HepG2 (cell line): ENCODE results near the gene SLC2A4. TPM values are rescaled to one million over a fixed set of nuclear protein-coding genes. Genes with fewer than 3 reads are reported as not detected.
A peak's percentile ranks its signal among the peaks of the same experiment; 100 is the strongest.

ENCODE experiments used
- ARNTL ChIP-seq: sonication (generic); formaldehyde crosslinking; IDR thresholded peaks from 2 replicates; pipeline ENCODE4 v1.4.0; 2020; ENCODE audit warnings: mild to moderate bottlenecking, missing genetic modification reagents
- ATRX ChIP-seq: sonication (generic); formaldehyde crosslinking; IDR thresholded peaks from 2 replicates; pipeline ENCODE4 v1.4.0; 2020; ENCODE audit warnings: missing genetic modification reagents, borderline replicate concordance
- EED ChIP-seq: sonication (generic); formaldehyde crosslinking; IDR thresholded peaks from 2 replicates; pipeline ENCODE4 v1.5.0; 2020; ENCODE audit warnings: mild to moderate bottlenecking, missing genetic modification reagents
- HNRNPK ChIP-seq: fragments of 200-400 bp; formaldehyde crosslinking; IDR thresholded peaks from 2 replicates; pipeline ENCODE4 v1.6.1; 2018; ENCODE audit warnings: low read length, low read depth, moderate library complexity, mild to moderate bottlenecking; ENCODE audit not compliant: poor library complexity, severe bottlenecking
- ZFP36 ChIP-seq: fragments of 150-350 bp; IDR thresholded peaks from 2 replicates; pipeline ENCODE4 v1.6.1; 2018; ENCODE audit warnings: borderline replicate concordance, low read length, low read depth; ENCODE audit not compliant: partially characterized antibody
- ZNF124 ChIP-seq: sonication (generic); formaldehyde crosslinking; IDR thresholded peaks from 2 replicates; pipeline ENCODE4 v1.4.0; 2020; ENCODE audit warnings: missing genetic modification reagents
- ZNF552 ChIP-seq: sonication (generic); formaldehyde crosslinking; IDR thresholded peaks from 2 replicates; pipeline ENCODE4 v1.9.0; 2022; ENCODE audit warnings: missing genetic modification reagents, mild to moderate bottlenecking, borderline replicate concordance
- polyA plus RNA-seq, 8 experiments: library from polyadenylated mRNA; depleted of rRNA in 3 of 8; stranded (reverse) in 7 of 8; unstranded in 1 of 8; fragments of >200 nt; fragmentation: Illumina TruSeq in 4 of 8; extraction: Trizol in 4 of 8; gene quantifications; 2 replicates each; pipeline versions ENCODE4 v1.2.1 to v1.2.3, GENCODE V29; 2011 to 2016; ENCODE audit warnings: low read depth in 4 of 8, missing spikeins in 1 of 8, mixed read lengths in 1 of 8; ENCODE audit not compliant: insufficient read depth in 1 of 8
- total RNA-seq, 5 experiments: library from RNA; depleted of rRNA; stranded (reverse); fragments of >200 nt; fragmentation: Illumina TruSeq; extraction: Trizol; gene quantifications; 2 replicates each; pipeline ENCODE4 v1.2.3, GENCODE V29; 2016; ENCODE audit warnings: low read depth in 1 of 5
- TF ChIP-seq, protein P1 (sequence below): sonication (generic); formaldehyde crosslinking; IDR thresholded peaks from 2 replicates; pipeline ENCODE4 v1.4.0; 2020; ENCODE audit warnings: missing genetic modification reagents
- TF ChIP-seq, protein P2 (sequence below): sonication (generic); formaldehyde crosslinking; IDR thresholded peaks from 2 replicates; pipeline ENCODE4 v1.5.1; 2020; ENCODE audit warnings: missing genetic modification reagents, mild to moderate bottlenecking, borderline replicate concordance
- TF ChIP-seq, protein P3 (sequence below): sonication (generic); formaldehyde crosslinking; IDR thresholded peaks from 2 replicates; pipeline ENCODE4 v1.4.0; 2020; ENCODE audit warnings: low read depth, missing genetic modification reagents
- TF ChIP-seq, protein P4 (sequence below): sonication (generic); formaldehyde crosslinking; IDR thresholded peaks from 2 replicates; pipeline ENCODE4 v1.8.0; 2022; ENCODE audit warnings: mild to moderate bottlenecking, missing genetic modification reagents, borderline replicate concordance
- TF ChIP-seq, protein P5 (sequence below): sonication (generic); formaldehyde crosslinking; IDR thresholded peaks from 2 replicates; pipeline ENCODE4 v1.8.0; 2022; ENCODE audit warnings: missing genetic modification reagents, mild to moderate bottlenecking, moderate library complexity, borderline replicate concordance

SLC2A4 gene
- total and polyA plus RNA-seq, 2 of the 13 experiments (the other 11 are each of a cell fraction or from before 2014, with no cell fraction given), result 4.9 to 5.8 TPM

DNA sequence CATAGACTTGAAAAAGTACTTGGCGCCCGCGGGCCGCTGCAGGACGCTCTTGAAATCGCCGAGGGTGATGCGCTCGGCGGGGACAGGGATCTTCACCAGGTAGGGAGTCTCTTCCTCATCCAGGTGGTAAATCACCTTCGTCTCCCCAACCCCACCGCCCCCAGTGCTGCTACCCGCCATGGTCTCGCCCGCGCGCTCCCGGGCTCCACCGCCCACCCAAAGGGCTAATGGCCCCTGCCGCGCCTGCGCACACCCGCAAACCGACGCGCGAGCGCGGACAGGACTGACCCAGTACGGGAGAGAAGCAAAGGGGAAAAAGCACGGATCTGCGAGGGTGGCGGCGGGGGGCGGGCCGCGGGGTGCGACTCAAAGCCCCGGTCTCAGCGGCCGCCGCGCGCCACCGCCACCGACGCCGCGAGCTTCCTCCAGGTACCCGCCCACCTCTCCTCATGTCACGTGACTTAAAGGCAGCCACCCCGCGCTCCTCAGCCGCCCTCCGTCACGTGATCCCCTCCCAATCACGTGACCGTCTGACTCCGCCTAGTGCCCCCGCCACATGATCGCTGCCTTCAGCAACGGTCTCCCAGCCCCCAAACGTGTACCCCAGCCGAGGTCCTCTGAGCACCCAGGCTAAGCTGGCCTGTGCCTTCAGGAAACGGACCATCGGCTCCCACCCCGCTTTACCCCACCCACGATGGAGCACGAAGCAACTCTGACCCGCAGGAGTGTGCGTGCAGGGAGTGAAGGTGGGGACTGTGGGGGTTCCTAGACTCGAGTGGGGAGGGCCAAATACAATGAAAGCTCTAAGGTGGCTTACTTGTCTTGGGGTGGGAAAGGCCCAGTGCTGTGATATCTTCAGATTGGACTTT lies 47.2 kb upstream of the SLC2A4 start, which contains the start of gene DVL2 (continued):
- TF ChIP-seq, protein P1, sequence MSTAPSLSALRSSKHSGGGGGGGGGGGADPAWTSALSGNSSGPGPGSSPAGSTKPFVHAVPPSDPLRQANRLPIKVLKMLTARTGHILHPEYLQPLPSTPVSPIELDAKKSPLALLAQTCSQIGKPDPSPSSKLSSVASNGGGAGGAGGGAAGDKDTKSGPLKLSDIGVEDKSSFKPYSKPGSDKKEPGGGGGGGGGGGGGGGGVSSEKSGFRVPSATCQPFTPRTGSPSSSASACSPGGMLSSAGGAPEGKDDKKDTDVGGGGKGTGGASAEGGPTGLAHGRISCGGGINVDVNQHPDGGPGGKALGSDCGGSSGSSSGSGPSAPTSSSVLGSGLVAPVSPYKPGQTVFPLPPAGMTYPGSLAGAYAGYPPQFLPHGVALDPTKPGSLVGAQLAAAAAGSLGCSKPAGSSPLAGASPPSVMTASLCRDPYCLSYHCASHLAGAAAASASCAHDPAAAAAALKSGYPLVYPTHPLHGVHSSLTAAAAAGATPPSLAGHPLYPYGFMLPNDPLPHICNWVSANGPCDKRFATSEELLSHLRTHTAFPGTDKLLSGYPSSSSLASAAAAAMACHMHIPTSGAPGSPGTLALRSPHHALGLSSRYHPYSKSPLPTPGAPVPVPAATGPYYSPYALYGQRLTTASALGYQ (CRISPR knock-in tag), result peak; percentile 79; the same call in 1 of the 2 replicates
- TF ChIP-seq, protein P2, sequence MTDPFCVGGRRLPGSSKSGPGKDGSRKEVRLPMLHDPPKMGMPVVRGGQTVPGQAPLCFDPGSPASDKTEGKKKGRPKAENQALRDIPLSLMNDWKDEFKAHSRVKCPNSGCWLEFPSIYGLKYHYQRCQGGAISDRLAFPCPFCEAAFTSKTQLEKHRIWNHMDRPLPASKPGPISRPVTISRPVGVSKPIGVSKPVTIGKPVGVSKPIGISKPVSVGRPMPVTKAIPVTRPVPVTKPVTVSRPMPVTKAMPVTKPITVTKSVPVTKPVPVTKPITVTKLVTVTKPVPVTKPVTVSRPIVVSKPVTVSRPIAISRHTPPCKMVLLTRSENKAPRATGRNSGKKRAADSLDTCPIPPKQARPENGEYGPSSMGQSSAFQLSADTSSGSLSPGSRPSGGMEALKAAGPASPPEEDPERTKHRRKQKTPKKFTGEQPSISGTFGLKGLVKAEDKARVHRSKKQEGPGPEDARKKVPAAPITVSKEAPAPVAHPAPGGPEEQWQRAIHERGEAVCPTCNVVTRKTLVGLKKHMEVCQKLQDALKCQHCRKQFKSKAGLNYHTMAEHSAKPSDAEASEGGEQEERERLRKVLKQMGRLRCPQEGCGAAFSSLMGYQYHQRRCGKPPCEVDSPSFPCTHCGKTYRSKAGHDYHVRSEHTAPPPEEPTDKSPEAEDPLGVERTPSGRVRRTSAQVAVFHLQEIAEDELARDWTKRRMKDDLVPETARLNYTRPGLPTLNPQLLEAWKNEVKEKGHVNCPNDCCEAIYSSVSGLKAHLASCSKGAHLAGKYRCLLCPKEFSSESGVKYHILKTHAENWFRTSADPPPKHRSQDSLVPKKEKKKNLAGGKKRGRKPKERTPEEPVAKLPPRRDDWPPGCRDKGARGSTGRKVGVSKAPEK (CRISPR knock-in tag), result no peak
- TF ChIP-seq ZNF124 (no peak), ATRX (CRISPR knock-in tag) (no peak), ZFP36 (no peak), ARNTL (CRISPR knock-in tag) (peak; percentile 92), EED (peak; percentile 58), ZNF552 (no peak; the same call in 1 of the 2 replicates), HNRNPK (peak; percentile 95)
- TF ChIP-seq, protein P3, sequence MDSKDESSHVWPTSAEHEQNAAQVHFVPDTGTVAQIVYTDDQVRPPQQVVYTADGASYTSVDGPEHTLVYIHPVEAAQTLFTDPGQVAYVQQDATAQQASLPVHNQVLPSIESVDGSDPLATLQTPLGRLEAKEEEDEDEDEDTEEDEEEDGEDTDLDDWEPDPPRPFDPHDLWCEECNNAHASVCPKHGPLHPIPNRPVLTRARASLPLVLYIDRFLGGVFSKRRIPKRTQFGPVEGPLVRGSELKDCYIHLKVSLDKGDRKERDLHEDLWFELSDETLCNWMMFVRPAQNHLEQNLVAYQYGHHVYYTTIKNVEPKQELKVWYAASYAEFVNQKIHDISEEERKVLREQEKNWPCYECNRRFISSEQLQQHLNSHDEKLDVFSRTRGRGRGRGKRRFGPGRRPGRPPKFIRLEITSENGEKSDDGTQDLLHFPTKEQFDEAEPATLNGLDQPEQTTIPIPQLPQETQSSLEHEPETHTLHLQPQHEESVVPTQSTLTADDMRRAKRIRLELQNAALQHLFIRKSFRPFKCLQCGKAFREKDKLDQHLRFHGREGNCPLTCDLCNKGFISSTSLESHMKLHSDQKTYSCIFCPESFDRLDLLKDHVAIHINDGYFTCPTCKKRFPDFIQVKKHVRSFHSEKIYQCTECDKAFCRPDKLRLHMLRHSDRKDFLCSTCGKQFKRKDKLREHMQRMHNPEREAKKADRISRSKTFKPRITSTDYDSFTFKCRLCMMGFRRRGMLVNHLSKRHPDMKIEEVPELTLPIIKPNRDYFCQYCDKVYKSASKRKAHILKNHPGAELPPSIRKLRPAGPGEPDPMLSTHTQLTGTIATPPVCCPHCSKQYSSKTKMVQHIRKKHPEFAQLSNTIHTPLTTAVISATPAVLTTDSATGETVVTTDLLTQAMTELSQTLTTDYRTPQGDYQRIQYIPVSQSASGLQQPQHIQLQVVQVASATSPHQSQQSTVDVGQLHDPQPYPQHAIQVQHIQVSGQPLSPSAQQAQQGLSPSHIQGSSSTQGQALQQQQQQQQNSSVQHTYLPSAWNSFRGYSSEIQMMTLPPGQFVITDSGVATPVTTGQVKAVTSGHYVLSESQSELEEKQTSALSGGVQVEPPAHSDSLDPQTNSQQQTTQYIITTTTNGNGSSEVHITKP (CRISPR knock-in tag), result peak; percentile 97
- TF ChIP-seq, protein P4, sequence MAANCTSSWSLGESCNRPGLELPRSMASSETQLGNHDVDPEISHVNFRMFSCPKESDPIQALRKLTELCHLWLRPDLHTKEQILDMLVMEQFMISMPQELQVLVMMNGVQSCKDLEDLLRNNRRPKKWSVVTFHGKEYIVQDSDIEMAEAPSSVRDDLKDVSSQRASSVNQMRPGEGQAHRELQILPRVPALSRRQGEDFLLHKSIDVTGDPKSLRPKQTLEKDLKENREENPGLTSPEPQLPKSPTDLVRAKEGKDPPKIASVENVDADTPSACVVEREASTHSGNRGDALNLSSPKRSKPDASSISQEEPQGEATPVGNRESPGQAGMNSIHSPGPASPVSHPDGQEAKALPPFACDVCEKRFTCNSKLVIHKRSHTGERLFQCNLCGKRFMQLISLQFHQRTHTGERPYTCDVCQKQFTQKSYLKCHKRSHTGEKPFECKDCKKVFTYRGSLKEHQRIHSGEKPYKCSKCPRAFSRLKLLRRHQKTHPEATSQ (CRISPR knock-in tag), result no peak; the same call in 1 of the 2 replicates
- TF ChIP-seq, protein P5, sequence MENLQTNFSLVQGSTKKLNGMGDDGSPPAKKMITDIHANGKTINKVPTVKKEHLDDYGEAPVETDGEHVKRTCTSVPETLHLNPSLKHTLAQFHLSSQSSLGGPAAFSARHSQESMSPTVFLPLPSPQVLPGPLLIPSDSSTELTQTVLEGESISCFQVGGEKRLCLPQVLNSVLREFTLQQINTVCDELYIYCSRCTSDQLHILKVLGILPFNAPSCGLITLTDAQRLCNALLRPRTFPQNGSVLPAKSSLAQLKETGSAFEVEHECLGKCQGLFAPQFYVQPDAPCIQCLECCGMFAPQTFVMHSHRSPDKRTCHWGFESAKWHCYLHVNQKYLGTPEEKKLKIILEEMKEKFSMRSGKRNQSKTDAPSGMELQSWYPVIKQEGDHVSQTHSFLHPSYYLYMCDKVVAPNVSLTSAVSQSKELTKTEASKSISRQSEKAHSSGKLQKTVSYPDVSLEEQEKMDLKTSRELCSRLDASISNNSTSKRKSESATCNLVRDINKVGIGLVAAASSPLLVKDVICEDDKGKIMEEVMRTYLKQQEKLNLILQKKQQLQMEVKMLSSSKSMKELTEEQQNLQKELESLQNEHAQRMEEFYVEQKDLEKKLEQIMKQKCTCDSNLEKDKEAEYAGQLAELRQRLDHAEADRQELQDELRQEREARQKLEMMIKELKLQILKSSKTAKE (CRISPR knock-in tag), result peak; percentile 74
